GM23338 (cell line): Measurements from ENCODE around the gene SLC7A6.

Source experiments
- EZH2 ChIP-seq: fragments of 200-600 bp; sonication (generic); IDR thresholded peaks from one replicate; pipeline ENCODE4 v1.8.0; 2017; ENCODE audit warnings: antibody characterized with exemption, mild to moderate bottlenecking, low read depth; ENCODE audit not compliant: unreplicated experiment
- TF ChIP-seq, protein P1 (sequence below), 2 experiments: fragments of 200-600 bp in 1 of 2; sonication (generic) in 1 of 2; conservative IDR thresholded peaks; 2 replicates each; pipeline versions ENCODE4 v1.5.1 to v1.6.1; 2016 to 2017; ENCODE audit warnings: antibody characterized with exemption in 2 of 2, low read depth in 2 of 2, mild to moderate bottlenecking in 2 of 2, moderate library complexity in 1 of 2

DNA sequence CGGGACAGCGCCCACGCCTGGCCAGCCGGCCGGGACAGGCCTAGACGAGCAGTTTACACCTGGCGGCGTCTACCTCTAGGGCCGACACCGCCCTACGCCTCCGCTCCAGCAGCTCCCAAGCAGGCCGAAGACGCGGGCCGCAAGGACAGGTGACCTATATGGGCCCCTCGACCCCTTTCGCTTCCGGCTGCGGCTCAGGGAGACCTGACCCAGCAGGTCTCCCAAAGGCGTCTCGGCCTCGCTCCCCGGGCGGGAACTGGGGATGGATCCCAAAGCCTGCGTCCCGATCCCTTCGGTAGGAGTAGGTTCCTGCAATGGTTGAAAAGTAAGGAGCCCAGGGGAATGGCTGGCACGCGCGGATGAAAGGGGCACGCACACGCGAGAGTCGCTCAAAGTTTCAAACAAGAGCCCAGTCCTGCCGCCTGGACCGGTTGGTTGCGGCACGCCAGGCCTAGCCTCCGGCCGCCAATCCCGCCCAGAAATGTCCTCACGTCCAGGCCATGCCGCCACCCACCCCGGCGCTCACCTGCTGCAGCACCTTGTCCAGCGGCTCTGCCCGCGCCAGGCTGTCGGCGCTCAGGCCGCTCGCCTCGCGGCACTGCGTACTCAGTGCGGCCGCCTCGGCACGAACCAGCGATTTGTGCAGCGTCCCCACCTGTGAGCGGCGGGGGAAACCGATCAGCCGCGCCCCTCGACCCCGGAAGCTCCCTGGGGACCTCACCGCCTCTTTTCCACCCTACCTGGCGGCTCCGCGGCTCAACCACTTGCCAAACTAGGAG, 29.0 kb upstream of the SLC7A6 start:
- no peak for TF ChIP-seq EZH2
- TF ChIP-seq, protein P1, sequence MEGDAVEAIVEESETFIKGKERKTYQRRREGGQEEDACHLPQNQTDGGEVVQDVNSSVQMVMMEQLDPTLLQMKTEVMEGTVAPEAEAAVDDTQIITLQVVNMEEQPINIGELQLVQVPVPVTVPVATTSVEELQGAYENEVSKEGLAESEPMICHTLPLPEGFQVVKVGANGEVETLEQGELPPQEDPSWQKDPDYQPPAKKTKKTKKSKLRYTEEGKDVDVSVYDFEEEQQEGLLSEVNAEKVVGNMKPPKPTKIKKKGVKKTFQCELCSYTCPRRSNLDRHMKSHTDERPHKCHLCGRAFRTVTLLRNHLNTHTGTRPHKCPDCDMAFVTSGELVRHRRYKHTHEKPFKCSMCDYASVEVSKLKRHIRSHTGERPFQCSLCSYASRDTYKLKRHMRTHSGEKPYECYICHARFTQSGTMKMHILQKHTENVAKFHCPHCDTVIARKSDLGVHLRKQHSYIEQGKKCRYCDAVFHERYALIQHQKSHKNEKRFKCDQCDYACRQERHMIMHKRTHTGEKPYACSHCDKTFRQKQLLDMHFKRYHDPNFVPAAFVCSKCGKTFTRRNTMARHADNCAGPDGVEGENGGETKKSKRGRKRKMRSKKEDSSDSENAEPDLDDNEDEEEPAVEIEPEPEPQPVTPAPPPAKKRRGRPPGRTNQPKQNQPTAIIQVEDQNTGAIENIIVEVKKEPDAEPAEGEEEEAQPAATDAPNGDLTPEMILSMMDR (conservative IDR thresholded peaks at IDR 0.05; ENCODE audit: low read depth in 2 of 2), result peak in 1 of 2 experiments; percentile 63; a peak in 3 of 4 replicates
